Astrocyte (in vitro differentiated cells and primary cell): ENCODE measurements around the gene UBE2J2.

Experiments
- CTCF ChIP-seq: IDR thresholded peaks from 2 replicates; pipeline ENCODE4 v1.5.1; 2011; ENCODE audit warnings: low read depth, mild to moderate bottlenecking, inconsistent platforms, low read length, moderate library complexity; ENCODE audit not compliant: insufficient read depth
- EZH2 ChIP-seq: IDR thresholded peaks from 2 replicates; pipeline ENCODE4 v1.6.1; 2012; ENCODE audit warnings: mild to moderate bottlenecking, low read length, inconsistent platforms; ENCODE audit not compliant: insufficient read depth

GRCh38 chr1:1206966-1207531 is 66.6 kb downstream of the UBE2J2 start:
- TF ChIP-seq CTCF (no peak), EZH2 (no peak)
